Breast epithelium (tissue), 4 donors: Measurements from ENCODE around the gene SOCS2. TPM values are rescaled to one million over a fixed set of nuclear protein-coding genes. Genes with fewer than 3 reads are reported as not detected.

Source experiments
- DNase-seq, 2 donors: peaks; one replicate each; pipeline ENCODE4 v3.0.0-alpha.2; 2019; ENCODE audit warnings: low spot score in 2 of 2
- H3K27ac ChIP-seq, 2 donors: fragments of 200-600 bp; sonication (generic) in 1 of 2; one replicate each; pipeline ENCODE4 v1.5.1; 2016 to 2019; ENCODE audit warnings: mild to moderate bottlenecking in 1 of 2
- H3K27me3 ChIP-seq, 2 donors: fragments of 200-600 bp; sonication (generic) in 1 of 2; one replicate each; pipeline versions ENCODE4 v1.5.1 to v1.6.0; 2017 to 2019; ENCODE audit warnings: control low read depth in 1 of 2, mild to moderate bottlenecking in 1 of 2
- H3K36me3 ChIP-seq: fragments of 200-600 bp; one replicate; pipeline ENCODE4 v1.5.1; 2019
- H3K4me1 ChIP-seq, 2 donors: fragments of 200-600 bp; sonication (generic); one replicate each; pipeline ENCODE4 v1.5.1; 2016 to 2019; ENCODE audit warnings: control low read depth in 1 of 2
- H3K4me3 ChIP-seq, 3 donors: fragments of 200-600 bp; sonication (generic); 1 replicate in 2 of 3; 2 replicates in 1 of 3; pipeline ENCODE4 v1.5.1; 2016 to 2019; ENCODE audit warnings: mild to moderate bottlenecking in 3 of 3, moderate library complexity in 2 of 3
- H3K9me3 ChIP-seq, 2 donors: fragments of 200-600 bp; sonication (generic) in 1 of 2; one replicate each; pipeline ENCODE4 v1.5.1; 2016 to 2019; ENCODE audit warnings: control low read depth in 1 of 2
- POLR2A ChIP-seq: fragments of 450-650 bp; IDR thresholded peaks from one replicate; pipeline ENCODE4 v1.6.1; 2016; ENCODE audit warnings: antibody characterized with exemption, mild to moderate bottlenecking, moderate library complexity
- POLR2AphosphoS5 ChIP-seq, 3 donors: sonication (generic); formaldehyde crosslinking; IDR thresholded peaks; one replicate each; pipeline ENCODE4 v1.6.1; 2017; ENCODE audit warnings: antibody characterized with exemption in 3 of 3
- intact Hi-C: fragments of 100-400 bp; cut with DNase I; formaldehyde crosslinking; loops from one replicate; pipeline ENCODE4 v1.15.1; 2023; ENCODE audit warnings: low total_unique reads
- total RNA-seq, 3 donors: library from RNA; depleted of rRNA; stranded (reverse); fragments of >200 nt; gene quantifications; one replicate each; pipeline ENCODE4 v1.1.0, GENCODE V29; 2016
- TF ChIP-seq, protein P1 (sequence below), 3 donors: fragments of 450-650 bp; IDR thresholded peaks; one replicate each; pipeline ENCODE4 v1.5.1; 2016 to 2017; ENCODE audit warnings: antibody characterized with exemption in 3 of 3, mild to moderate bottlenecking in 3 of 3, moderate library complexity in 3 of 3

Gene SOCS2, protein sequence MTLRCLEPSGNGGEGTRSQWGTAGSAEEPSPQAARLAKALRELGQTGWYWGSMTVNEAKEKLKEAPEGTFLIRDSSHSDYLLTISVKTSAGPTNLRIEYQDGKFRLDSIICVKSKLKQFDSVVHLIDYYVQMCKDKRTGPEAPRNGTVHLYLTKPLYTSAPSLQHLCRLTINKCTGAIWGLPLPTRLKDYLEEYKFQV
- 10 to 100 TPM; 29.0 to 59.4 (median 59.0) TPM for total RNA-seq

DNA sequence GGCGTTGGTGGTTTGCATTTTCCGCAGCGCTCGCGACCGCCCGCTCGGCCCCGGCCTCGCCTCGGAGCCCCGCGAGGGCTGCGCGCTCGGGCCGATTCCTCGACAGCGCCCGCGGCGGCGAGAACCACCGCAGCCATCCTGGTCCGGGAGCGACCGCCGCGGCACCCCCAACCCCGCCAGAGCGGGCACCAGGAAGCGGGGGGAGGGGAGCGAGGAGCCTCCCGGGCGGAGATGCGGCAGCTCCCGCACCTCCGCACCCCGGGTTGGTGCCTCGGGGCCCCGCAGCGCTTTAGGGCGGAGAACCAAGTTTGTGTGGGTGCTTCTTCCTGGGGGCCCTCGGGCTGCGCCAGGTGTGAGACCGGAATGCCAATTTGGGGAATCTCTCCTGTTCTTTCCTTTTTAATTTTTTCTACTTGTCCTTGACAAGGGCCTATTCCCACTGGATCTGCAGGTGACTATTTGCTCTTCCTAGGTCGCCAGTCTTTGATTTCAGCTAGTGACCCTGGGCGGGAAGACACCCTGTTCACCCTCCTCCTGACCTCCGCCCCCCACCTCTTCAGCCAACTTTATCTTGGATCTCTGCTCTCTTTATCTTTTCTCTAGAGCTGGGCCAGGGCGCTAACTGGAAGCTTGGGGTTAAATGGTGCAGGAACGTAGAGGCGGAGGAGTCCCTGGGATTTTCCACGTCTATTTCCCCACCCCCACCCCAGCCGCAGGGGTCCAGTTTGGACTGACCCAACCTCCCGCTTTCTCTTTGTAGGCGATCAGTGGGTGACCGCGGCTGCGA lies at the start of gene SOCS2:
Gene SOCS2, plus strand, starts transcription at position 751 of the 787 bp plus-strand sequence. CDS start 223 bp downstream, outside the sequence.
- no peaks in the 10 kb centered on the region for H3K4me1 ChIP-seq
- H3K9me3 ChIP-seq = no peaks in the 10 kb centered on the region
- intact Hi-C loops = no loop called here
- DNase-seq = no peak
- H3K27ac ChIP-seq = peak within 1 kb of the TSS; percentile 90 to 93
- no peaks in the 10 kb centered on the region for H3K27me3 ChIP-seq
- H3K36me3 ChIP-seq = peaks cover 5% of the 10 kb centered on the region
- TF ChIP-seq, protein P1, sequence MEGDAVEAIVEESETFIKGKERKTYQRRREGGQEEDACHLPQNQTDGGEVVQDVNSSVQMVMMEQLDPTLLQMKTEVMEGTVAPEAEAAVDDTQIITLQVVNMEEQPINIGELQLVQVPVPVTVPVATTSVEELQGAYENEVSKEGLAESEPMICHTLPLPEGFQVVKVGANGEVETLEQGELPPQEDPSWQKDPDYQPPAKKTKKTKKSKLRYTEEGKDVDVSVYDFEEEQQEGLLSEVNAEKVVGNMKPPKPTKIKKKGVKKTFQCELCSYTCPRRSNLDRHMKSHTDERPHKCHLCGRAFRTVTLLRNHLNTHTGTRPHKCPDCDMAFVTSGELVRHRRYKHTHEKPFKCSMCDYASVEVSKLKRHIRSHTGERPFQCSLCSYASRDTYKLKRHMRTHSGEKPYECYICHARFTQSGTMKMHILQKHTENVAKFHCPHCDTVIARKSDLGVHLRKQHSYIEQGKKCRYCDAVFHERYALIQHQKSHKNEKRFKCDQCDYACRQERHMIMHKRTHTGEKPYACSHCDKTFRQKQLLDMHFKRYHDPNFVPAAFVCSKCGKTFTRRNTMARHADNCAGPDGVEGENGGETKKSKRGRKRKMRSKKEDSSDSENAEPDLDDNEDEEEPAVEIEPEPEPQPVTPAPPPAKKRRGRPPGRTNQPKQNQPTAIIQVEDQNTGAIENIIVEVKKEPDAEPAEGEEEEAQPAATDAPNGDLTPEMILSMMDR (IDR thresholded peaks at IDR 0.05) = no peak
- no peak for TF ChIP-seq POLR2A
- no peak for TF ChIP-seq POLR2AphosphoS5 (IDR thresholded peaks at IDR 0.05)
- H3K4me3 ChIP-seq = peak within 1 kb of the TSS; percentile 69 to 89 (median 81)

DNA sequence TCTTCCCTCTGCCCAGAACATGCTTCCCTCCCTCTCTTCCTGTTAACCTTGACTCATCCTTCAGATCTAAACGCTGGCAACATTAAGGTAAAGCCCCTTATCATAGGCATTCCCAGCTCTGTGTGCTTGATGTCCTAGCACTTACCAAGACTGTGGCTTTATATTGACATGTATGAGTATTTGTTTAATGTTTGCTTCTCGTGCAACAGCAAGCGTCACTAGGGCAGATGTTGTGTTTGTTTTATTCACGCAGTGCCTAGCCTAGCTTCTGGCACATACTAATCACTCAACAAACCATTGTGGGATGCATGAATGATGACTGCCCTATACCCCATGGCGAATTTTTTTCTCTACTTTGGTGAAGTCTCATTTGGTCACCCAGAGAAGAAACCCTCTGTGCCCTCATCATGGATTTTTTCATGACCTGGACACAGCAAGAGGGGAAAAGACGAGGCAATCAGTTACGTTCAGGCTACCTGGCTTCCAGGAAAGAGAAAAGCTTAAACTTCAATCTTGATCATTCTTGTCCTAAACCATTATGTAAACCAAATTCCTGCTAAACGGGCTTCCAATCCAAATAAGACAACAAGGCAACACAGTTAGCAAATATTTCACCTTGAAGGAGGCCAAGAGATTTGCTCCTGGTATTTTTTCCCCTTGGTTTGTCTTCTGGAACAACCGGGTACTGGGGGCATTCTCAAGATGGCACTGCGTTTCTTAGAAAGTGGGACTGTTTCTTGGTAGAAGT lies 47.9 kb upstream of the SOCS2 start:
- H3K9me3 ChIP-seq = no peaks in the 10 kb centered on the region
- no peak for DNase-seq
- H3K4me1 ChIP-seq = no peaks in the 10 kb centered on the region
- TF ChIP-seq POLR2AphosphoS5 (IDR thresholded peaks at IDR 0.05) = no peak
- TF ChIP-seq, protein P1 (IDR thresholded peaks at IDR 0.05) = no peak
- TF ChIP-seq POLR2A = no peak
- no peak overlapping the region for H3K27ac ChIP-seq
- H3K27me3 ChIP-seq = no peaks in the 10 kb centered on the region
- no peak overlapping the region for H3K4me3 ChIP-seq
- no peaks in the 10 kb centered on the region for H3K36me3 ChIP-seq
- intact Hi-C loops = no loop called here

DNA sequence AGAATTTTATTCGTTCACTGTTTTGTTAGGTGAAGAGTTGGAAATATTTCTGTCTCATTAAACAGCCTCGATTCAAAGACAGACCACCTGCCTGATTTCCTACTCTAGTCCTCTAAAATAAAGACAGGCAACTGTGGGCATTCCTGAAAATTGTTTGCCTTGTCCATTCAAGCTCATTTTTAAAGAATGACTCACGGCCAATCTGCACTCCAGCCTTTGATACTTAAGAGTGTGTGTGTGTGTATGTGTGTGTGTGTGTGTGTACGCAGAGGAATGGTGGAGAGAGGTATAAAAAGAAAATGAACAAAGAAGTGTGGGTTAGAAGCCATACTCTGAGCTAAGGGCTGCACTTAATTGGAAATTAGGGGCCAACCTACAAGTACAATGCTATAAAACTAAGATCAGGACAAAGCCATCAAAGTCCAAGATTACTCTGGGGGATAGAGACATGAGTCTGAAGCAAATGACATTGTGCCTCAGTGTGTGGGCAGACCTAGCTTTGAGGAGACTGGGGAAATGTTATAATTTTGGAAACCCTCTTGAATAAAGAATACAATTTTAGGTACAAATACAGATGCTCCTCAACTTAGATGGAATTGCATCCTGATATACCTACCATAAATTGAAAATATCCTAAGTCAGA lies 45.6 kb upstream of the SOCS2 start:
- no peak for DNase-seq
- Histone ChIP-seq H3K27me3 (no peaks in the 10 kb centered on the region), H3K4me3 (no peak overlapping the region), H3K36me3 (no peaks in the 10 kb centered on the region), H3K9me3 (no peaks in the 10 kb centered on the region), H3K4me1 (no peaks in the 10 kb centered on the region), H3K27ac (no peak overlapping the region)
- intact Hi-C loops = loop anchor here (2.0 kb wide), 1 partner anchor 22 kb away; no protein-coding TSS in a partner anchor
- TF ChIP-seq POLR2A (no peak), POLR2AphosphoS5 (IDR thresholded peaks at IDR 0.05) (no peak)
- TF ChIP-seq, protein P1 (IDR thresholded peaks at IDR 0.05) = no peak

DNA sequence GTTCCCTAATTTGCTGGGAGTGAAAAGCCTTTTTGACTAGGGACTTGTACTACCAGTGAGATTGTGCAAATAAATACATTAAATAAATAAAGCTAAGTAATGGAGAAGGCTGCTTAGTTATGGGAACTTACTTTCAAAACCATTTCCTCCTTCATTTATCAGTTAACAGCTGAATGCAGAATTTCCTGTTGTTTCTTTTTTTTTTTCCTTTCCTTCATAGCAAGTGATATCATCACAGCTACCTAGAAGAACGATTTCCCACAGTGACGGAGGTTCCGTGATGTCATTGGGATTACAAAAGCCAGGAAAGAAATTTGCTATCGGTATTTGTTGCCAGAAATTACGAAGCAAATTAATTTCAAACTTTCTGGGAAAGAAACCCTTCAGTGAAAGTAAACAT lies 42.1 kb upstream of the SOCS2 start:
- Histone ChIP-seq H3K9me3 (no peaks in the 10 kb centered on the region), H3K27ac (no peak overlapping the region), H3K4me3 (no peak overlapping the region), H3K27me3 (no peaks in the 10 kb centered on the region), H3K36me3 (no peaks in the 10 kb centered on the region), H3K4me1 (no peaks in the 10 kb centered on the region)
- TF ChIP-seq POLR2A (no peak), POLR2AphosphoS5 (IDR thresholded peaks at IDR 0.05) (no peak)
- TF ChIP-seq, protein P1 (IDR thresholded peaks at IDR 0.05) = no peak
- DNase-seq = no peak
- intact Hi-C loops = loop anchor here (5.0 kb wide), 1 partner anchor 742 kb away; no protein-coding TSS in a partner anchor
